ENCODE measurements around the gene TKT. TPM values are rescaled to one million over a fixed set of nuclear protein-coding genes. Genes with fewer than 3 reads are reported as not detected.

TKT gene
- total and polyA plus RNA-seq, 2 experiments from 2014 or later = 584 to 1,411 TPM

GRCh38 chr3:53186726-53187125 lies 69.1 kb downstream of the TKT start (continued):
- TF ChIP-seq, protein P1, sequence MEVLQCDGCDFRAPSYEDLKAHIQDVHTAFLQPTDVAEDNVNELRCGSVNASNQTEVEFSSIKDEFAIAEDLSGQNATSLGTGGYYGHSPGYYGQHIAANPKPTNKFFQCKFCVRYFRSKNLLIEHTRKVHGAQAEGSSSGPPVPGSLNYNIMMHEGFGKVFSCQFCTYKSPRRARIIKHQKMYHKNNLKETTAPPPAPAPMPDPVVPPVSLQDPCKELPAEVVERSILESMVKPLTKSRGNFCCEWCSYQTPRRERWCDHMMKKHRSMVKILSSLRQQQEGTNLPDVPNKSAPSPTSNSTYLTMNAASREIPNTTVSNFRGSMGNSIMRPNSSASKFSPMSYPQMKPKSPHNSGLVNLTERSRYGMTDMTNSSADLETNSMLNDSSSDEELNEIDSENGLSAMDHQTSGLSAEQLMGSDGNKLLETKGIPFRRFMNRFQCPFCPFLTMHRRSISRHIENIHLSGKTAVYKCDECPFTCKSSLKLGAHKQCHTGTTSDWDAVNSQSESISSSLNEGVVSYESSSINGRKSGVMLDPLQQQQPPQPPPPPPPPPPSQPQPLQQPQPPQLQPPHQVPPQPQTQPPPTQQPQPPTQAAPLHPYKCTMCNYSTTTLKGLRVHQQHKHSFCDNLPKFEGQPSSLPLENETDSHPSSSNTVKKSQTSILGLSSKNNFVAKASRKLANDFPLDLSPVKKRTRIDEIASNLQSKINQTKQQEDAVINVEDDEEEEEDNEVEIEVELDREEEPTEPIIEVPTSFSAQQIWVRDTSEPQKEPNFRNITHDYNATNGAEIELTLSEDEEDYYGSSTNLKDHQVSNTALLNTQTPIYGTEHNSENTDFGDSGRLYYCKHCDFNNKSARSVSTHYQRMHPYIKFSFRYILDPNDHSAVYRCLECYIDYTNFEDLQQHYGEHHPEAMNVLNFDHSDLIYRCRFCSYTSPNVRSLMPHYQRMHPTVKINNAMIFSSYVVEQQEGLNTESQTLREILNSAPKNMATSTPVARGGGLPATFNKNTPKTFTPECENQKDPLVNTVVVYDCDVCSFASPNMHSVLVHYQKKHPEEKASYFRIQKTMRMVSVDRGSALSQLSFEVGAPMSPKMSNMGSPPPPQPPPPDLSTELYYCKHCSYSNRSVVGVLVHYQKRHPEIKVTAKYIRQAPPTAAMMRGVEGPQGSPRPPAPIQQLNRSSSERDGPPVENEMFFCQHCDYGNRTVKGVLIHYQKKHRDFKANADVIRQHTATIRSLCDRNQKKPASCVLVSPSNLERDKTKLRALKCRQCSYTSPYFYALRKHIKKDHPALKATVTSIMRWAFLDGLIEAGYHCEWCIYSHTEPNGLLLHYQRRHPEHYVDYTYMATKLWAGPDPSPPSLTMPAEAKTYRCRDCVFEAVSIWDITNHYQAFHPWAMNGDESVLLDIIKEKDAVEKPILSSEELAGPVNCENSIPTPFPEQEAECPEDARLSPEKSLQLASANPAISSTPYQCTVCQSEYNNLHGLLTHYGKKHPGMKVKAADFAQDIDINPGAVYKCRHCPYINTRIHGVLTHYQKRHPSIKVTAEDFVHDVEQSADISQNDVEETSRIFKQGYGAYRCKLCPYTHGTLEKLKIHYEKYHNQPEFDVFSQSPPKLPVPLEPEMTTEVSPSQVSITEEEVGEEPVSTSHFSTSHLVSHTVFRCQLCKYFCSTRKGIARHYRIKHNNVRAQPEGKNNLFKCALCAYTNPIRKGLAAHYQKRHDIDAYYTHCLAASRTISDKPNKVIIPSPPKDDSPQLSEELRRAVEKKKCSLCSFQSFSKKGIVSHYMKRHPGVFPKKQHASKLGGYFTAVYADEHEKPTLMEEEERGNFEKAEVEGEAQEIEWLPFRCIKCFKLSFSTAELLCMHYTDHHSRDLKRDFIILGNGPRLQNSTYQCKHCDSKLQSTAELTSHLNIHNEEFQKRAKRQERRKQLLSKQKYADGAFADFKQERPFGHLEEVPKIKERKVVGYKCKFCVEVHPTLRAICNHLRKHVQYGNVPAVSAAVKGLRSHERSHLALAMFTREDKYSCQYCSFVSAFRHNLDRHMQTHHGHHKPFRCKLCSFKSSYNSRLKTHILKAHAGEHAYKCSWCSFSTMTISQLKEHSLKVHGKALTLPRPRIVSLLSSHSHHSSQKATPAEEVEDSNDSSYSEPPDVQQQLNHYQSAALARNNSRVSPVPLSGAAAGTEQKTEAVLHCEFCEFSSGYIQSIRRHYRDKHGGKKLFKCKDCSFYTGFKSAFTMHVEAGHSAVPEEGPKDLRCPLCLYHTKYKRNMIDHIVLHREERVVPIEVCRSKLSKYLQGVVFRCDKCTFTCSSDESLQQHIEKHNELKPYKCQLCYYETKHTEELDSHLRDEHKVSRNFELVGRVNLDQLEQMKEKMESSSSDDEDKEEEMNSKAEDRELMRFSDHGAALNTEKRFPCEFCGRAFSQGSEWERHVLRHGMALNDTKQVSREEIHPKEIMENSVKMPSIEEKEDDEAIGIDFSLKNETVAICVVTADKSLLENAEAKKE (CRISPR knock-in tag; IDR thresholded peaks at IDR 0.05) = no peak
- TF ChIP-seq CTCF (conservative IDR thresholded peaks at IDR 0.05; ENCODE audit: low read depth in 2 of 2) = no peak

- no peaks in the 10 kb centered on the region for H4K20me1 ChIP-seq (replicated peaks; ENCODE audit: insufficient read depth)
- H3K27me3 Mint-ChIP-seq (ENCODE audit: insufficient read depth, low read depth, poor library complexity) = peaks cover 4% of the 10 kb centered on the region
- TF ChIP-seq, protein P2, sequence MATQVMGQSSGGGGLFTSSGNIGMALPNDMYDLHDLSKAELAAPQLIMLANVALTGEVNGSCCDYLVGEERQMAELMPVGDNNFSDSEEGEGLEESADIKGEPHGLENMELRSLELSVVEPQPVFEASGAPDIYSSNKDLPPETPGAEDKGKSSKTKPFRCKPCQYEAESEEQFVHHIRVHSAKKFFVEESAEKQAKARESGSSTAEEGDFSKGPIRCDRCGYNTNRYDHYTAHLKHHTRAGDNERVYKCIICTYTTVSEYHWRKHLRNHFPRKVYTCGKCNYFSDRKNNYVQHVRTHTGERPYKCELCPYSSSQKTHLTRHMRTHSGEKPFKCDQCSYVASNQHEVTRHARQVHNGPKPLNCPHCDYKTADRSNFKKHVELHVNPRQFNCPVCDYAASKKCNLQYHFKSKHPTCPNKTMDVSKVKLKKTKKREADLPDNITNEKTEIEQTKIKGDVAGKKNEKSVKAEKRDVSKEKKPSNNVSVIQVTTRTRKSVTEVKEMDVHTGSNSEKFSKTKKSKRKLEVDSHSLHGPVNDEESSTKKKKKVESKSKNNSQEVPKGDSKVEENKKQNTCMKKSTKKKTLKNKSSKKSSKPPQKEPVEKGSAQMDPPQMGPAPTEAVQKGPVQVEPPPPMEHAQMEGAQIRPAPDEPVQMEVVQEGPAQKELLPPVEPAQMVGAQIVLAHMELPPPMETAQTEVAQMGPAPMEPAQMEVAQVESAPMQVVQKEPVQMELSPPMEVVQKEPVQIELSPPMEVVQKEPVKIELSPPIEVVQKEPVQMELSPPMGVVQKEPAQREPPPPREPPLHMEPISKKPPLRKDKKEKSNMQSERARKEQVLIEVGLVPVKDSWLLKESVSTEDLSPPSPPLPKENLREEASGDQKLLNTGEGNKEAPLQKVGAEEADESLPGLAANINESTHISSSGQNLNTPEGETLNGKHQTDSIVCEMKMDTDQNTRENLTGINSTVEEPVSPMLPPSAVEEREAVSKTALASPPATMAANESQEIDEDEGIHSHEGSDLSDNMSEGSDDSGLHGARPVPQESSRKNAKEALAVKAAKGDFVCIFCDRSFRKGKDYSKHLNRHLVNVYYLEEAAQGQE (IDR thresholded peaks at IDR 0.05; ENCODE audit: unreplicated experiment) = no peak
- no peak for TF ChIP-seq POLR2AphosphoS5 (IDR thresholded peaks at IDR 0.05; ENCODE audit: low read depth)
- no peak for TF ChIP-seq STAT1 (IDR thresholded peaks at IDR 0.05; ENCODE audit: unreplicated experiment)
- TF ChIP-seq ZNF331 (CRISPR knock-in tag; IDR thresholded peaks at IDR 0.05; ENCODE audit: low read depth) = no peak
Observed at GRCh38 chr3:53185761-53186465, 69.9 kb downstream of the TKT start.

More at GRCh38 chr3:53185761-53186465, 69.9 kb downstream of the TKT start:
- H3K9me3 Mint-ChIP-seq = no peaks in the 10 kb centered on the region
- peaks cover 6% of the 10 kb centered on the region for H3K4me1 Mint-ChIP-seq
- no peak overlapping the region for H3K4me3 Mint-ChIP-seq
- H3K4me1 ChIP-seq (ENCODE audit: insufficient read depth) = no peaks in the 10 kb centered on the region
- ATAC-seq (no peak), DNase-seq (ENCODE audit: low spot score) (no peak)
- H3K79me2 ChIP-seq (replicated peaks; ENCODE audit: insufficient read depth) = no peaks in the 10 kb centered on the region
- H3K27me3 ChIP-seq (ENCODE audit: insufficient read depth) = no peaks in the 10 kb centered on the region
- H3K27ac ChIP-seq (ENCODE audit: low read depth) = no peak overlapping the region
- no peak overlapping the region for H3K4me2 ChIP-seq
- H3K9me2 ChIP-seq (ENCODE audit: insufficient read depth) = no peaks in the 10 kb centered on the region
- no peak overlapping the region for H3K4me3 ChIP-seq
- no peak overlapping the region for H2AFZ ChIP-seq
- H3K36me3 ChIP-seq (ENCODE audit: insufficient read depth) = no peaks in the 10 kb centered on the region
- no peaks in the 10 kb centered on the region for H3F3A ChIP-seq (replicated peaks; ENCODE audit: low read depth)
- H3K36me3 Mint-ChIP-seq (ENCODE audit: low read depth) = no peaks in the 10 kb centered on the region; the same call in 2 of the 3 replicates
- H3K27ac Mint-ChIP-seq = no peak overlapping the region
